ENCODE measurements around the gene PFAS.

- TF ChIP-seq CTCF (IDR thresholded peaks at IDR 0.05; ENCODE audit: insufficient read depth, low read depth, low read length) (no peak), EZH2 (IDR thresholded peaks at IDR 0.05; ENCODE audit: insufficient read depth, low read length) (no peak)
Measured at GRCh38 chr17:8231701-8232100, 17.4 kb upstream of the PFAS start.

All from astrocyte (in vitro differentiated cells and primary cell).